IMR-90 (cell line): ENCODE data around the gene CACNA2D3.

Experiments used
- CHD1 ChIP-seq: IDR thresholded peaks from 2 replicates; pipeline ENCODE4 v1.6.1; 2012; ENCODE audit warnings: low read depth, low read length, improper control_type of control experiment
- FOS ChIP-seq: fragments of 150-350 bp; IDR thresholded peaks from 2 replicates; pipeline ENCODE4 v1.6.1; 2016; ENCODE audit warnings: low read depth, low read length
- POLR2A ChIP-seq: IDR thresholded peaks from 2 replicates; pipeline ENCODE4 v1.6.1; 2012; ENCODE audit warnings: mild to moderate bottlenecking, low read depth, low read length
- RCOR1 ChIP-seq: IDR thresholded peaks from 2 replicates; pipeline ENCODE4 v1.6.1; 2012; ENCODE audit warnings: mild to moderate bottlenecking, low read length, improper control_type of control experiment; ENCODE audit not compliant: insufficient replicate concordance
- SMC3 ChIP-seq: fragments of 150-350 bp; IDR thresholded peaks from 2 replicates; pipeline ENCODE4 v1.6.1; 2016; ENCODE audit warnings: low read depth, mild to moderate bottlenecking, antibody characterized with exemption, low read length, moderate library complexity
- TF ChIP-seq, protein P1 (sequence below): conservative IDR thresholded peaks from 2 replicates; pipeline ENCODE4 v1.5.1; 2012; ENCODE audit warnings: mild to moderate bottlenecking, low read depth, low read length, improper control_type of control experiment

- TF ChIP-seq, protein P1, sequence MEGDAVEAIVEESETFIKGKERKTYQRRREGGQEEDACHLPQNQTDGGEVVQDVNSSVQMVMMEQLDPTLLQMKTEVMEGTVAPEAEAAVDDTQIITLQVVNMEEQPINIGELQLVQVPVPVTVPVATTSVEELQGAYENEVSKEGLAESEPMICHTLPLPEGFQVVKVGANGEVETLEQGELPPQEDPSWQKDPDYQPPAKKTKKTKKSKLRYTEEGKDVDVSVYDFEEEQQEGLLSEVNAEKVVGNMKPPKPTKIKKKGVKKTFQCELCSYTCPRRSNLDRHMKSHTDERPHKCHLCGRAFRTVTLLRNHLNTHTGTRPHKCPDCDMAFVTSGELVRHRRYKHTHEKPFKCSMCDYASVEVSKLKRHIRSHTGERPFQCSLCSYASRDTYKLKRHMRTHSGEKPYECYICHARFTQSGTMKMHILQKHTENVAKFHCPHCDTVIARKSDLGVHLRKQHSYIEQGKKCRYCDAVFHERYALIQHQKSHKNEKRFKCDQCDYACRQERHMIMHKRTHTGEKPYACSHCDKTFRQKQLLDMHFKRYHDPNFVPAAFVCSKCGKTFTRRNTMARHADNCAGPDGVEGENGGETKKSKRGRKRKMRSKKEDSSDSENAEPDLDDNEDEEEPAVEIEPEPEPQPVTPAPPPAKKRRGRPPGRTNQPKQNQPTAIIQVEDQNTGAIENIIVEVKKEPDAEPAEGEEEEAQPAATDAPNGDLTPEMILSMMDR = no peak
- TF ChIP-seq FOS (peak; percentile 44), SMC3 (no peak), POLR2A (no peak), RCOR1 (no peak), CHD1 (no peak)
Observed at GRCh38 chr3:54882129-54882833, 759.9 kb downstream of the CACNA2D3 start.
